Inferior parietal cortex (tissue), 1 donor: ENCODE data around the gene MYOD1.

Experiments
- DNase-seq: peaks from one replicate; pipeline ENCODE4 v3.0.0-alpha.2; 2016; ENCODE audit errors: extremely low spot score

The MYOD1 gene

GRCh38 chr11:17702876-17703275, 16.5 kb upstream of the MYOD1 start:
- DNase-seq = no peak

- no peak for DNase-seq
These were observed 15.4 kb upstream of the MYOD1 start for GRCh38 chr11:17703951-17704350.

- DNase-seq = no peak
These were observed 11.5 kb upstream of the MYOD1 start for GRCh38 chr11:17707830-17708229.

GRCh38 chr11:17711836-17712235, 7.5 kb upstream of the MYOD1 start:
- DNase-seq = no peak

- no peak for DNase-seq
These were observed 5.5 kb upstream of the MYOD1 start for GRCh38 chr11:17713851-17714250.

GRCh38 chr11:17714356-17714854, 5.0 kb upstream of the MYOD1 start:
- no peak for DNase-seq

- no peak for DNase-seq
These were observed 4.5 kb upstream of the MYOD1 start for GRCh38 chr11:17714870-17715269.

- no peak for DNase-seq
These were observed 2.6 kb upstream of the MYOD1 start for GRCh38 chr11:17716807-17717206.

GRCh38 chr11:17718015-17718414, 1.4 kb upstream of the MYOD1 start:
- DNase-seq = no peak

- no peak for DNase-seq
These were observed 835 bp upstream of the MYOD1 start for GRCh38 chr11:17718510-17718962.

- no peak for DNase-seq
These were observed 796 bp downstream of the MYOD1 start for GRCh38 chr11:17719938-17720795.

- no peak for DNase-seq
These were observed 1.4 kb downstream of the MYOD1 start for GRCh38 chr11:17720796-17721171.

- no peak for DNase-seq
These were observed 2.0 kb downstream of the MYOD1 start for GRCh38 chr11:17721242-17721999.

- DNase-seq = no peak
These were observed 2.8 kb downstream of the MYOD1 start for GRCh38 chr11:17722000-17722643.

- DNase-seq = no peak
These were observed 4.9 kb downstream of the MYOD1 start for GRCh38 chr11:17724020-17724908.

GRCh38 chr11:17725174-17725573, 5.8 kb downstream of the MYOD1 start:
- DNase-seq = no peak

- DNase-seq = no peak
These were observed 10.8 kb downstream of the MYOD1 start for GRCh38 chr11:17730137-17730536.

- DNase-seq = peak; percentile 93
These were observed 11.5 kb downstream of the MYOD1 start for GRCh38 chr11:17730608-17731462.

- DNase-seq = no peak
These were observed 13.9 kb downstream of the MYOD1 start for GRCh38 chr11:17733261-17733660.

- no peak for DNase-seq
These were observed 15.1 kb downstream of the MYOD1 start, which contains the start of gene KCNC1 for GRCh38 chr11:17734418-17734911. Gene KCNC1, plus strand, starts transcription at chr11:17734781. Its CDS starts 1,222 bp downstream, at chr11:17736003.
